ENCODE results near the gene CHL1. TPM values are rescaled to one million over a fixed set of nuclear protein-coding genes. Genes with fewer than 3 reads are reported as not detected.
A peak's percentile ranks its signal among the peaks of the same experiment; 100 is the strongest.

Gene CHL1
- total and polyA plus RNA-seq, 3 donors from 2014 or later, result 9.0 to 15.4 (median 9.1) TPM

DNA sequence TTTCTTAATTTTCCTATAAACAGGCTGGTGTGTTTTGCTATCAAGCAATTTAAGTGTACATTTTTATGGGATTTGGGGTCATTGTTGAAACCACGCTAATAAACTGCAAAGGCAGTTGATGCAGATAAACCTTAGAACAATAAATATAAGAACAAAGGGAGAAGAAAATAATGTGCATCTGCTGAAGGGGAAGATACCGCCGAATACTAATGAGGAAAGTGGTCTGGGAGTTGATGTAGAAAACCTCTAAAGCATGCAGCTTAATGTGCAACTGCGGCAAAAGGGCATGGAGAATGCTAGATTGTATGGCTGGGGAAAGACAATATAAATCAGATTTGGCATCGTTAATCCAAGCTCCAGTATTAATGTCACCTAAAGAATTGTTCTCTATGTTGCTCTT lies 29.8 kb upstream of the CHL1 start:
- TF ChIP-seq, protein P1, sequence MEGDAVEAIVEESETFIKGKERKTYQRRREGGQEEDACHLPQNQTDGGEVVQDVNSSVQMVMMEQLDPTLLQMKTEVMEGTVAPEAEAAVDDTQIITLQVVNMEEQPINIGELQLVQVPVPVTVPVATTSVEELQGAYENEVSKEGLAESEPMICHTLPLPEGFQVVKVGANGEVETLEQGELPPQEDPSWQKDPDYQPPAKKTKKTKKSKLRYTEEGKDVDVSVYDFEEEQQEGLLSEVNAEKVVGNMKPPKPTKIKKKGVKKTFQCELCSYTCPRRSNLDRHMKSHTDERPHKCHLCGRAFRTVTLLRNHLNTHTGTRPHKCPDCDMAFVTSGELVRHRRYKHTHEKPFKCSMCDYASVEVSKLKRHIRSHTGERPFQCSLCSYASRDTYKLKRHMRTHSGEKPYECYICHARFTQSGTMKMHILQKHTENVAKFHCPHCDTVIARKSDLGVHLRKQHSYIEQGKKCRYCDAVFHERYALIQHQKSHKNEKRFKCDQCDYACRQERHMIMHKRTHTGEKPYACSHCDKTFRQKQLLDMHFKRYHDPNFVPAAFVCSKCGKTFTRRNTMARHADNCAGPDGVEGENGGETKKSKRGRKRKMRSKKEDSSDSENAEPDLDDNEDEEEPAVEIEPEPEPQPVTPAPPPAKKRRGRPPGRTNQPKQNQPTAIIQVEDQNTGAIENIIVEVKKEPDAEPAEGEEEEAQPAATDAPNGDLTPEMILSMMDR (IDR thresholded peaks at IDR 0.05), result no peak
- no peak overlapping the region for H3K27ac ChIP-seq
- no peaks in the 10 kb centered on the region for H3K36me3 ChIP-seq (ENCODE audit: low read depth, missing control alignments)
- H3K27me3 ChIP-seq, result no peaks in the 10 kb centered on the region
- no peaks in the 10 kb centered on the region for H3K9me3 ChIP-seq
- H3K4me3 ChIP-seq, result no peak overlapping the region
- H3K4me1 ChIP-seq, result no peaks in the 10 kb centered on the region
- intact Hi-C loops (cut with DNase I; ENCODE audit: low total_unique reads), result no loop called here
- 79 to 81% methylated on average over 5 of the region's 5 CpGs for WGBS, 2 donors
- DNase-seq, result no peak

DNA sequence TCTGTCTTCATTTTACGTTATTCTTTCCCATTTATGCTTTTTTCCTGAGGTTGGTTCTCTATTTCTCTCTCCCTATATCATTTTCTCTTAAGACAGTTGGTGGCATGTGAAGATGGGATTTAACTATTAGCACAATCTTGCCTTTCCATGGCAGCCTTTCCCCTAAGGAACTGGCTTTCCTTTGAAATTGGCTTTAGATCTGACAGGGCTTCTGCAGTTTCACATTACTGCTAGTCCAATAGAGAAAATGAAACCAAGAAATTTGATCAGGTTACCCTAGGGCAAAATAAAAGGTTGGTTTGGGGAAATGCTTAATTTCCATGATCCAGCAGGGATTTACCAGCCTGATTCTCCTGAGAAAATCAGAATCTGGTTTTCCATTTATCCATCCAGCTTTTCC lies 22.7 kb upstream of the CHL1 start:
- no peak for TF ChIP-seq POLR2A (IDR thresholded peaks at IDR 0.05)
- TF ChIP-seq, protein P1 (IDR thresholded peaks at IDR 0.05), result no peak
- H3K27me3 ChIP-seq, result no peaks in the 10 kb centered on the region
- H3K4me3 ChIP-seq, result no peak overlapping the region
- H3K4me1 ChIP-seq, result no peaks in the 10 kb centered on the region
- no peak overlapping the region for H3K27ac ChIP-seq
- WGBS, 2 donors, result 58 to 63% methylated on average over 1 of the region's 1 CpG
- H3K36me3 ChIP-seq (ENCODE audit: low read depth, missing control alignments), result no peaks in the 10 kb centered on the region
- H3K9me3 ChIP-seq, result no peaks in the 10 kb centered on the region
- intact Hi-C loops (cut with DNase I; ENCODE audit: low total_unique reads), result no loop called here
- DNase-seq, result no peak

DNA sequence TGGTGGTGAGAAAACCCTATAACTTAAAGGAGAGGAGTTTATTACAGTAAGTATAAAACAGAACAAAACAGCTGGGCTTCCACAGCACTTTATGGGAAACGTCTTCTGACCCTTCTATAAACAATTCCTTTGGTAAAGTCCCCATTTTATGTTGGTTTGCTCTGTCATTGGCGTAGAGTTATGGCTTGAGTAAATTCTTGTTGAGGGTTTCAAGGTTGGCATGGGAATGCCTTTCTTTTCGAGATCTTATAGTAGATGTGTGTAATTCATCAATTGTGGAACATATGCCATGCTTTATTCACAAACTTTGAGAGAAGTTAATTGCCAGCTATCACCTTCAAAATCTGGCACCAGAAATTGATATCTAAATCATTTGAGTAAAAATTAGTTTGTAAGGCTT lies 11.6 kb upstream of the CHL1 start:
- Histone ChIP-seq H3K36me3 (ENCODE audit: low read depth, missing control alignments) (no peaks in the 10 kb centered on the region), H3K27me3 (no peaks in the 10 kb centered on the region), H3K4me1 (no peaks in the 10 kb centered on the region), H3K9me3 (no peaks in the 10 kb centered on the region), H3K27ac (no peak overlapping the region), H3K4me3 (no peak overlapping the region)
- intact Hi-C loops (cut with DNase I; ENCODE audit: low total_unique reads), result no loop called here
- no peak for DNase-seq
- 68 to 72% methylated on average over 3 of the region's 3 CpGs for WGBS, 2 donors
- no peak for TF ChIP-seq POLR2A (IDR thresholded peaks at IDR 0.05)
- TF ChIP-seq, protein P1 (IDR thresholded peaks at IDR 0.05), result no peak

DNA sequence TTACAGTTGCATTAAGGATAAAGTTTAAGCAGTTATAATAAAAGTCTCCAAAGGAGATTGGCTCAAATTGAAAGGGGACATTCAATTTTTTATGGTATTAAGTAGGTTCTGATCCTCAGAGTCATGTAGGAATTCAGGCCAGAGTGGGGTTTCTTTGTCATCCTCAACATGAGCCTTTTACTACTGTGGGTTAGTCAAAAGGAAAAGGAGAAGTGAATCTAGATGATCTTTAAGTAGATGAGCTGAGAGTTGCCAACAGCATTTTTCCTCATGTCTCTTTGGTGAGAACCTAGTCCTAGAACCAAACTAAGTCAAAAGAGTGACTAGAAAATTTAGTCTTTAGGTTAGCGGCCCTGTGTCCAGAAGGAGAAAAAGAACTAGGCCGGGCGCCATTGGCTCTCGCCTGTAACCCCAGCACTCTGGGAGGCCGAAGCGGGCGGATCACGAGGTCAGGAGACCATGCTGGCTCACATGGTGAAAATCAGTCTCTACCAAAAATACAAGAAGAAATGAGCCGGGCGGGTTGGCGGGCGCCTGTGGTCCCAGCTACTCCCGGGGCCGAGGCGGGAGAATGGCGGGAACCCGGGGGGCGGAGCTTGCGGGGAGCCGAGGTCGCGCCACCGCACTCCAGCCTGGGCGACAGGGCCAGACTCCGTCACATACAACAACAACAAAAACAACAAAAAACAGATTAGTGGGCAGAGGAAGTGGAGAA lies 4.2 kb upstream of the CHL1 start:
- Histone ChIP-seq H3K4me3 (peak overlapping the region; percentile 13 to 27), H3K9me3 (no peaks in the 10 kb centered on the region), H3K27ac (no peak overlapping the region), H3K4me1 (no peaks in the 10 kb centered on the region), H3K36me3 (ENCODE audit: low read depth, missing control alignments) (no peaks in the 10 kb centered on the region), H3K27me3 (no peaks in the 10 kb centered on the region)
- WGBS, 2 donors, result 62 to 68% methylated on average over 23 to 25 of the region's 25 CpGs
- TF ChIP-seq, protein P1 (IDR thresholded peaks at IDR 0.05), result no peak
- no peak for TF ChIP-seq POLR2A (IDR thresholded peaks at IDR 0.05)
- DNase-seq, result peak; percentile 23
- intact Hi-C loops (cut with DNase I; ENCODE audit: low total_unique reads), result no loop called here

DNA sequence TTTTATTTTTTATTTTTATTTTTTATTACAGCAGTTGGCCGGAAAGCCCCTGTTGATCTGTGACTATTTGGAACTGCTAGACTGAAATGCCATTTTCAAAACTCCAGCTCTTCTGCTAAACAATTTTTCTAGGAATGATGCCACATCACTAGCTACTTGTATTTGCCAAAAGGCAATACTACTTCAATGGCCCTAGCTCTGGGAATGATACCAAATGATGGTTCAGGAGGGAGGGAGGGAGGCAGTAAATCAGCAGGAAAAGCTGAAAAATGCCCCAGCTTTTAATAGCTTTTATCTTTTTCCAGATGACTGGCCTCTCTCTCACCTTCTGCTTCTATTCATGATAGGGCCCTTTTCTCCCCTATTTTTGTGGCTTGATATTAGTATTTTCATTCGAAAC lies 2.6 kb upstream of the CHL1 start:
- no peak for TF ChIP-seq POLR2A (IDR thresholded peaks at IDR 0.05)
- TF ChIP-seq, protein P1 (IDR thresholded peaks at IDR 0.05), result no peak
- Histone ChIP-seq H3K9me3 (no peaks in the 10 kb centered on the region), H3K36me3 (ENCODE audit: low read depth, missing control alignments) (no peaks in the 10 kb centered on the region), H3K4me1 (no peaks in the 10 kb centered on the region), H3K4me3 (no peak overlapping the region), H3K27ac (no peak overlapping the region), H3K27me3 (no peaks in the 10 kb centered on the region)
- WGBS, 2 donors, result 44 to 63% methylated on average over 2 of the region's 2 CpGs
- DNase-seq, result no peak
- intact Hi-C loops (cut with DNase I; ENCODE audit: low total_unique reads), result no loop called here
